ENCODE data around the gene COL9A3.

The COL9A3 gene

GRCh38 chr20:62880147-62880934, 63.5 kb downstream of the COL9A3 start:
- no peak for DNase-seq (ENCODE audit: low read depth in 2 of 2)

- DNase-seq (ENCODE audit: low read depth in 2 of 2): no peak
Measured at GRCh38 chr20:62880935-62881661, 64.2 kb downstream of the COL9A3 start.

- no peak for DNase-seq (ENCODE audit: low read depth in 2 of 2)
Measured at GRCh38 chr20:62881662-62882395, 65.0 kb downstream of the COL9A3 start.

- DNase-seq (ENCODE audit: low read depth in 2 of 2): no peak
Measured at GRCh38 chr20:62882426-62882825, 65.6 kb downstream of the COL9A3 start.

GRCh38 chr20:62884556-62884955, 67.7 kb downstream of the COL9A3 start:
- DNase-seq (ENCODE audit: low read depth in 2 of 2): no peak

GRCh38 chr20:62885046-62885895, 68.4 kb downstream of the COL9A3 start:
- no peak for DNase-seq (ENCODE audit: low read depth in 2 of 2)

GRCh38 chr20:62885896-62886708, 69.3 kb downstream of the COL9A3 start:
- no peak for DNase-seq (ENCODE audit: low read depth in 2 of 2)

- DNase-seq (ENCODE audit: low read depth in 2 of 2): no peak
Measured at GRCh38 chr20:62886709-62887058, 69.8 kb downstream of the COL9A3 start.

GRCh38 chr20:62887152-62887859, 70.5 kb downstream of the COL9A3 start:
- no peak for DNase-seq (ENCODE audit: low read depth in 2 of 2)

- no peak for DNase-seq (ENCODE audit: low read depth in 2 of 2)
Measured at GRCh38 chr20:62887860-62888239, 71.0 kb downstream of the COL9A3 start.

- DNase-seq (ENCODE audit: low read depth in 2 of 2): no peak
Measured at GRCh38 chr20:62888406-62888805, 71.6 kb downstream of the COL9A3 start.

- DNase-seq (ENCODE audit: low read depth in 2 of 2): no peak
Measured at GRCh38 chr20:62888910-62889309, 72.1 kb downstream of the COL9A3 start.

- no peak for DNase-seq (ENCODE audit: low read depth in 2 of 2)
Measured at GRCh38 chr20:62889411-62889810, 72.6 kb downstream of the COL9A3 start.

- DNase-seq (ENCODE audit: low read depth in 2 of 2): no peak
Measured at GRCh38 chr20:62889871-62890270, 73.0 kb downstream of the COL9A3 start.

GRCh38 chr20:62890444-62890843, 73.6 kb downstream of the COL9A3 start:
- no peak for DNase-seq (ENCODE audit: low read depth in 2 of 2)
